Activated CD4-positive, alpha-beta T cell treated with anti-CD3 and anti-CD28 coated beads for 4 hours (primary cell): ENCODE measurements around the gene LHB.

Experiments
- DNase-seq, 2 donors: peaks; one replicate each; pipeline ENCODE4 v3.0.0-alpha.2; 2020

Gene LHB

DNA sequence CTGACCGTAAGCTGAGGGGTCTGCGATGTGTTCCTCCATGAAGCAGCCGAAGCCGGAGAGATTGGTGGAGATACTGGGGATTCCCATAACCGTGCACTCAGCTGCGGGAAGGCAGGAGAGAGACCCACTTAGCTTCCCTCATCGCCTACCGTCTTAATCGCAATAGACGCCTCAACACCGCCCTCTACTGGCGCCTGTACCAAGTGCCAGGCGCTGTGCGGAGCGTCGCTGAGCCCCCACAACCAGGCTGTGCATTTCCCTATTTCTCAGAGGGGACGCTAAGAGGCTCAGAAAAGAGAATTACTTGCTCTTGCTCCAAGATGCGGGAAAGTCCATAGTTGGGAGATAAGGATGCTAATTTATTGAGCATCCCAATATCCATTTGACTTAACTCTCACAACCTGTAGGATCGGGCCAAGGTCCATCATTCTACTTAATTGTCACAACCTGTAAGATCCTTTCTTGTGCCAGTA lies 45.9 kb downstream of the LHB start:
- DNase-seq, result peak; percentile 81 to 85

DNA sequence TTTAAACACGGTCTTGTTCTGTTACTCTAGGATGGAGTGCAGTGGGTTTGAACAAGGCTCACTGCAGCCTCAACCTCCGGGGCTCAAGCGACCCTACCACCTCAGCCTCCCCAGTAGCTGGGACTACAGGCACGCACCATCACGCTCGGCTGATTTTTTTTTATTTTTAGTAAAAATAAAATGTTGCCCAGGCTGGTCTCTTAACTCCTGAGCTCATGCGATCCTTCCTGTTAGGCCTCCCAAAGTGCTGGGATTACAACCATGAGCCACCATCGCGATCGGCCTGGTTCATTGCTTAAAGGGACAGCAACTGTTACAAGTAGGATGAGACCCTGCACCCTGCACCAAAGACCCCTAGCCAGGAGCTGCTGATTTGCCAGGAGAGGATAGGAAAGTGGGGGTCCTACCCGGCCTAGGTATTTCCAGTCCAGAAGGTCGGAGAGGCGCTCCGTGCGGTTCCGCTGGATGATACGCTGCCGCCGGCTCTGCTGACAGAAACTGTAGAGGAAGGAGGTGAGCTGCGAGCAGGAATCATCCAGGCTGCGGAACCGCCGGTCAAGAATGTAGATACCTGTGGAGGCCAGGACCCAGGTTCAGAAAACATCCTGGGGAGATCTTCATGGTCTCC lies 46.6 kb downstream of the LHB start:
- no peak for DNase-seq

DNA sequence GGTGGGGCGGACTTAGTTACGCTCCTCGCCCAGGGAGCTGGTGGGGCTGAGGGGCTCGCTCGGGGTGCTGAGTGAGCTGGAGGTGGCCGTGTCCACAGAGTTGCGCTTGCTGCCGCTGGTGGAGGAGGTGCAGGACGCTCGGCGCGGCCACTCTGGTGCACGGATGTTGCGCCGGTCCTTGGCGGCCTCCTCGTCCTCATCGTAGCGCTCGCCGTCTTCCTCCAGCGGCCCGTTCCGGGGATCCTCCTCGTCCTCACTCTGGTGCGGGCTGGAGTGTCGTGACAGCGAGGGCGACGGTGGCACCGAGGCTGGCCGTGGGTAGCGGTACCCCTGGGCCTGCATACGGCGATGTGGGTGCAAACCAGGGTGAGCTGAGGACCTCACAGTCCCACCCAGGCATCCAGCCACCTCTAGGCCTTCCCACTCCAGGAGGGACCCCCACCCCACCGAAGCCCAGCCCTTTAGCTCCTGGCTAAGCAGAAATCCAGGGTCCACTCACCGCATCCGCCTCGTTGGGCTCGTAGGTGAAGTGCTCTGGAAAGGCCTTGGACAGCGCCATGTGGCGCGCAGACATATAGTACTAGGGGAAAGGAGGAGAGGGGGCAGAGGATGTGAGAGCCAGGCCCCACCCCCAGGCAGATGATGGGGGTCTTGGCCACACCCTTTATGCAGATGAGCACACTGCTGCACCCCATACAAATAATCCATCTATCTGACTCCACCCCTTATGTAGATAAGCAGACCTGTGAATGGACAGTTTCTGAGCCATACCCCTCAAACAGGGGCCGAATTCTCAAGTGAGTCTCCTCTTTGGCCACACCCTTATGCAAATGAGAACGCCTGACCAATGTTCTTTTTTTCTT lies 47.4 kb downstream of the LHB start:
- DNase-seq, result no peak

DNA sequence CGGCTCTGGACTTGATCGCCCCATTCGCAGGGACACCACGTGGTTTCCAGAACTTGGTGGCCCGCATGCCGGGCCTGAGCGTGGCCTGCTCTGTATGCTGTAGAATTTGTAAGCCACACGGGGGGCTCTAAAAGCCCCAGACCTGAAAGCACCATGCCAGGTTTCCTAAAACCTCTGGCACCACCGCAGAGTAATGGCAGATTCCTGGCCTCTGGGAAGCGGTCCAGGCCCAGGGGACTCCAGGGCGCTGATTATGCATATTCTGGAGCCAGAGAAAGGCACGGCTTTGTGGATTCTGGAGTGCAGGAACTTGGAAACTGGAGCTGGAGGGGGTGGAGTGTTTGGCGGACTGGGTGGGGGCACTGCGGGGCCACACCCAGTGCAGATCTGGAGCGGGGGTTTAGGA lies 48.1 kb downstream of the LHB start:
- DNase-seq, result no peak

DNA sequence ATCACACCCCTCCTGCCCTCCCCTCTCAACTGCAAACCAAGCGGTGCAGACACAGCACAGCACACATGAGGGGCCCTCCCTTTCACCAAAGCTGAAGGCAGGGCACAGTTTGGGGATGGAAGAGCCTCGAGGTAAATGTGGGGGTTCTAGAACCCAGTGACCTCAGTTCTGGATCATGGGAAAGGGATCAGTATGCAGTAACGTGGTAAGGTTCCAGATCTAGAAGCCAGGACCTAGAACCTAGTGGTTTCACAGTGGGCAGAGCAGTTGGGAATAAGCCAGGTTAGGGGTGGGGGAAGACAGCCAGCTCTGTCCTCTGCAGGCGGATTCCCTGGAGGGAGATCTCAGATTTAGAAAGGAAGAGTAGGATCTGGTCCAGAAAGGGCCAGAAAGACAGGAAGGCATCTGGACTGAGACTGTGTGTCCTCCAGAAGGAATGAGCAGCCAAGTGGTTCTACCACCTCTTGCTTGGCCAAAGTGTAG lies 48.7 kb downstream of the LHB start:
- no peak for DNase-seq

DNA sequence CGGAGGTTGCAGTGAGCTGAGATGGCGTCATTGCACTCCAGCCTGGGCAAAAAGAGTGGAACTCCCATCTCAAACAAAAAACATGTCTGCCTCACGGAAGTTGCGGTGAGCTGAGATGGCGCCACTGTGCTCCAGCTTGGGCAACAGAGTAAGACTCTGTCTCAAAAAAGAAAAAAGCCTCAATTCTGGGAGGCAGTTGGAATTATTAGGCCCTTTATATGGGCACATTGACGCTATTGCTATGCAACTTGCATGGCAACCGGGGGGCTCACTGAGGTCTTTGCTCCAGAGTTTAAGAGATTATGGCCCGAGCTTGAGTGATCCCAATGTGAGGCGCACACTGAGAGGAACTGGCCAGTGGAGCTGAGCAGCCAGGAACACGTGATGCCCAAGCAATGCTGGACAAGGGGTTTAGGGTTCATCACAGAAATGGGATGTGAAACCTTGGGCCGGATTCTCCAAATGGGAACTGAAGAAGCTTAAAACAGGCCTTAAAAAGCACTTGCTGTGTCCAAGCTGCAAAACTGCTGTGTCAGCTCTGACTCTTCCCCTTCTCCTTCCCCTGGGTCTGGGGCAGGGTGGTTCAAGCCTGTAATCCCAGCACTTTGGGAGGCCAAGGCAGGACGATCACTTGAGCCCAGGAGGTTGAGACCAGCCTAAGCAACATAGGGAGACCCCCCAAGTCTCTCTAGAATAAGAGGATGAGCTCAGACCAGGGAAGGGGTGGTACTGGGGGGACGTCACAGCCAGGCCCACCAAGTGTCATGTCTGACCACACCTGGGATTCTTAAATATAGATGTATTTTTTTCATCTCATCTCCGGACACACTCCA lies 49.3 kb downstream of the LHB start:
- no peak for DNase-seq

DNA sequence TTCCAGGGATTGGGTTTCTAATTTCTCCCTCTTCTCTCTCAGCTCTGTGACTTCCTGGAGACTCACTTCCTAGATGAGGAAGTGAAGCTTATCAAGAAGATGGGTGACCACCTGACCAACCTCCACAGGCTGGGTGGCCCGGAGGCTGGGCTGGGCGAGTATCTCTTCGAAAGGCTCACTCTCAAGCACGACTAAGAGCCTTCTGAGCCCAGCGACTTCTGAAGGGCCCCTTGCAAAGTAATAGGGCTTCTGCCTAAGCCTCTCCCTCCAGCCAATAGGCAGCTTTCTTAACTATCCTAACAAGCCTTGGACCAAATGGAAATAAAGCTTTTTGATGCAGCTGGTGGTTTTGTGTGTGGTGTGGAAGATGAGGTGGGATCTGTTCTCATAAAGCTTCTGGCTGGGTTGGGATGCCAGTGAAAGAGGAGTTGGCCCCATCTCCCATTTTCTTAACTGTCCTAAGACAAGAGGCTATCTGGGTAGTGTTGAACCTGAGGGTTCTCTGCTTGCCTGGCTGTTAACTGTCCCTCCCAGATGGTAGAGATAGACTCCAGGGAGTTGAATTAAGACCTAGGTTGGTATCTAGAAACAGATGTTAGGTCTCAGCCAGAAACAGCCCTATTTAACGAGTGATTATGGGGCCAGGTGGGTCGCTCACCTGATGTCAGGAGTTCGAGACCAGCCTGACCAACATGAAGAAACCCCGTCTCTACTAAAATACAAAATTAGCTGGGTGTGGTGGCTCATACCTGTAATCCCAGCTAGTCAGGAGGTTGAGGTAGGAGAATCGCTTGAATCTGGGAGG lies 50.1 kb downstream of the LHB start:
- no peak for DNase-seq
